Hematopoietic multipotent progenitor cell (in vitro differentiated cells): ENCODE data around the gene AGO1. TPM values are rescaled to one million over a fixed set of nuclear protein-coding genes. Genes with fewer than 3 reads are reported as not detected.

ENCODE experiments used
- DNase-seq, 3 donors: peaks; one replicate each; pipeline ENCODE4 v3.0.0-alpha.2; 2011 to 2015; ENCODE audit warnings: low read depth in 2 of 3, low spot score in 2 of 3
- total RNA-seq: library from RNA; depleted of rRNA; stranded (reverse); fragments of >200 nt; gene quantifications from one replicate; pipeline ENCODE4 v1.2.3, GENCODE V29; 2012

The AGO1 gene
- total RNA-seq = 39.3 TPM

- DNase-seq = peak; percentile 84 to 96 (median 94)
These were observed at the start of gene AGO1 for GRCh38 chr1:35882945-35883634. Gene AGO1 (plus strand): TSS chr1:35883209. CDS start chr1:35883422, 213 bp downstream.

- DNase-seq = no peak
These were observed 49.6 kb upstream of the AGO1 start for GRCh38 chr1:35833395-35833794.

- no peak for DNase-seq
These were observed 48.8 kb upstream of the AGO1 start for GRCh38 chr1:35834218-35834617.

GRCh38 chr1:35835398-35835797 is 47.6 kb upstream of the AGO1 start:
- no peak for DNase-seq

DNA sequence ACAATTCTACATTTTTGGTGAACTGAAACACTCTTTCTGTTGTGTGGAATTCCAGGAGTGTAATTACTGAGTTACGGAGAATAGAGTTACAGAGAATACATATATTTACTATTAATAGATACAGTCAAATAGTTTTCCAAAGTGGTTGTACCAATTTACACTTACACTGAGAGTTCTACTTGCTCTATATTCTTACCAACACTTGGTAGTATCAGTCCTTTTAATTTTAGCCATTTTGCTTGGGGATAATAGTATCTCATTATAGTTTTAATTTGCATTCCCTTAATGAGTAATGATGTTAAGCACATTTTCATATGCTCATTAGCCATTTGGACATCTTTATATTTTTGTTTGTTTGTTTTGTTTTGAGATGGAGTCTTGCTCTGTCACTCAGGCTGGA is 46.3 kb upstream of the AGO1 start:
- DNase-seq = no peak

DNA sequence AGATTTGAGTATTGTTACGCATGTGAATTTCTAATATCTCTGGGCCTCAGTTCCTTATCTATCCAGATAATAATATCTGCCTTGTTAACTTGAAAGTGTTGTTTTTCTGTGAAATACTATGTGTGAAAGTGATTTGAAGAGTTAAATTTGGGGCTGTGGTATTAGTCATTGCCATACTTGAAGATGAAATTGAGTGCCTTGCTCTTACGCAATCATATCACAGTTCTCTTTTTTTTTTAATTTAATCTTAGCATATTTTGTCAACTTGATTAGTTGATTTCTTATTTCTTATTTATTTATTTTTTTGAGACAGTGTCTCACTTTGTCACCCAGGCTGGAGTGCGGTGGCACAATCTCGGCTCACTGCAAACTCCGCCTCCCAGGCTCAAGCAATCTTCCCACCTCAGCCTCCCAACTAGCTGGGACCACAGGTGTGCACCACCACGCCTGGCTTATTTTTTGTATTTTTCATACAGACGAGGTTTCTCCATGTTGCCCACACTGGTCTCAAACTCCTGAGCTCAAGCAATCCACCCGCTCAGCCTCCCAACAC is 44.2 kb upstream of the AGO1 start:
- DNase-seq = no peak

GRCh38 chr1:35844826-35845225 is 38.2 kb upstream of the AGO1 start:
- no peak for DNase-seq

DNA sequence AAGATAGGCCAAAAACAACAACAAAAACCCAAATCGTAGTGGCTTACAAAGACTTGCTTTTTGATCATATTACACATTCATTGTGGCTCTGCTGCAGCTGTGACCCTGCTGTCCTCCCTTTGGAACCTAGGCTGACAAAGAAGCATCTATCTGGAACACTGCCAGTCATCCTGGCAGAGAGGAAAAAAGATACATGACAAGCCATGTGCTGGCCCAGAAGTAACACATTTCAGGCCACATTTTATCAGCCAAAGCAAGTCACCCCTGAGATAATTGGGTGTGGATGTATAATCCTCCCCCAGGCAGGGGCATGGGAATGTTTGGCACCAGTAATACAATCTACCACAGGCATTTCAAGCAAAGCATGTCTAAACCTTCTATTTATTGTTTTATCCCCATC is 37.2 kb upstream of the AGO1 start:
- no peak for DNase-seq

- no peak for DNase-seq
These were observed 35.0 kb upstream of the AGO1 start for GRCh38 chr1:35847935-35848565.

DNA sequence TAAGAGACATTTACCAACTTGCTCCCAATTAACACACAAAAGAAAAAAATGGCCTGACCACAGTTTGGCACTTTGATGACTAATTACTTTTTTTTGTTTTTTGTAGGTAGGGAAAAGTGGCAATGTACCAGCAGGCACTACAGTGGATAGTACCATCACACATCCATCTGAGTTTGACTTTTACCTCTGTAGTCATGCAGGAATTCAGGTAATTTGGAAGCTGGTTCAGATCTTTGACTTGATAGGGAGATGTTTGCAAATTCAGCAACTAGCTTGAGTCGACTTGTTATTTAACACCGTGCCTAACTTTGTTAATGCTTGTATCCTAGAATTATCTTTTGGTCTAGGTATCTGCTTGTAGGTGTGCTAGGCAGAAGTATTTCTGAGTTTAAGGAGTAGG is 33.0 kb upstream of the AGO1 start:
- no peak for DNase-seq

GRCh38 chr1:35850716-35851115 is 32.3 kb upstream of the AGO1 start:
- no peak for DNase-seq

GRCh38 chr1:35851132-35851869 is 31.7 kb upstream of the AGO1 start:
- DNase-seq = no peak

- no peak for DNase-seq
These were observed 30.8 kb upstream of the AGO1 start for GRCh38 chr1:35852241-35852640.

GRCh38 chr1:35854989-35855700 is 27.9 kb upstream of the AGO1 start:
- DNase-seq = no peak

DNA sequence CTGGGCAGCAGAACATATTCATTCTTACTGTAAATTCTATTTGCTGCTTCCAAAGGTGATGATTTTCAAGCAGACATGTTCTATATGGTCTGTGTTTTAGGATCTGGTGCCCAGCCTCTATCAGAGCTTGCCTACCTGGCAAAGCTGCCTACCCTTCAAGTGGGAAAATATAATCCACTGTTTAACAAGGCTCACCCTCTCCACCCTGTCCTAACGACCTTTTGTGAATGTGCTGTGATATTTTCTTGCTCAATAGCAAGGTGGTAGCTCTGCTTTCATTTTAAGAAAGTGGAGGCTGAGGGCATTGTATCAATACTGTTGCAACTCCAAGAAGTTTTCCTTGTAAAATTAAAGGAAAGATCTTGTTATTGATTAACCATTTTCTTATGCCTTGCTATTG is 26.0 kb upstream of the AGO1 start:
- DNase-seq = no peak

DNA sequence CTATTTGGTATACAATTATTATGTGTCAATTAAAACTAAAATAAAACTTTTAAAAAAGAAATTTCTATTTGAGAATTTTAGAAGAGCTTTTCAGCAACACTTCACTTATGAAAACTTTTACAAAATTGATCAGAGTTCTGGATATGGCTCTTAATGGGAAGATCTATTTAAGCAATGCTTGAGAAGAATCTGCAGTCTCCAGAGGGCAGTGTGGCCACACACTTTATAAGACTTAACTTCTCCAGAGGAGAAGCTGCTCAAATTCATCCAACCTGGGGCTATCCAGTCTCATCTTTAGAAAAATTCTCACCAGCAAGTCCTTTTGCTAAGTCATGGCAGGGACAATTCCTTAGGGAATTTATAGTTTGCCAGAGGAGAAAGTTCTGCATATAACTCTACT is 25.2 kb upstream of the AGO1 start:
- peak in 2 of 3 donors; percentile 25 to 48 for DNase-seq

DNA sequence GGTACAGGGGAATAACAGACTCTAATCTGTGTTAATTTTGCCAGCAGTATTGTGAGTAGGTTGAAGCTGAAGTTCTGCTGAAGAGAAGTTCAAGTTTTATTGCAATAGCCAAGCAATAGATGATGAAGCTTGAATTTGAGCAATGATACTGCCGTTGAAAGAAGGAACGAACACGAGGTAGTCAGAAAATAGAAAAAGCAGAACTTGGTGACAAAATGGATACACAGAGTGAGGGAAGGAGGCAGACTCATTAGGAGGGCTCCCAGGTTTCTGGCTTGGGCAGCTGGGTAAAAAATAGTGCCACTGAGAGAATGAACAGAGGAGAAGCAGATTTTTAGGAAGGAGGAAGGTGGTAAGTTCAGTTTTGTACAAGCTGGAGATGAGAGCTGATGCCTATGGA is 22.3 kb upstream of the AGO1 start:
- peak in 2 of 3 donors; percentile 14 to 49 for DNase-seq

DNA sequence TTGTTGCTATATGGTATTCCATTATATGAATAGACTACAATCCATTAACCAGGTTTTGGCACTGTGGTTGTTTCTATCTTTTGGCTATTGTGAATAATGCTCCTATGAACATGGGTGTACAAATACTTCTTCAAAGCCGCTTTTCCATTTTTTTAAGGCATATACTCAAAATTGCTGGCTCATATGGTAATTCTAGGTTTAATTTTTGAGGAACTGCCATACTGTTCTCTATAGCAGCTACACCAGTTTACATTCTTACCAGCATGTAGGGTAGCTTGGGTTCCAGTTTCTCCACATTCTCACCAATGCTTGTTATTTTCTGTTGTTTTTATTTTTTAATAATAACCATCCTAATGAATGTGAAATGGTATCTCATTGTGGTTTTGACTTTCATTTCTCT is 19.9 kb upstream of the AGO1 start:
- no peak for DNase-seq

- DNase-seq = no peak
These were observed 19.0 kb upstream of the AGO1 start for GRCh38 chr1:35863881-35864625.

- no peak for DNase-seq
These were observed 18.2 kb upstream of the AGO1 start for GRCh38 chr1:35864813-35865212.
